ENCODE measurements around the gene NEGR1. TPM values are rescaled to one million over a fixed set of nuclear protein-coding genes. Genes with fewer than 3 reads are reported as not detected.

The NEGR1 gene
- total RNA-seq, 2 donors from 2014 or later, result not detected

GRCh38 chr1:71526824-71527223 lies 755.5 kb downstream of the NEGR1 start:
- ATAC-seq, result no peak
- Mint-ChIP-seq H3K4me1 (ENCODE audit: low read depth in 2 of 2) (no peaks in the 10 kb centered on the region), H3K27ac (no peak overlapping the region), H3K4me3 (no peak overlapping the region), H3K9me3 (no peaks in the 10 kb centered on the region), H3K36me3 (no peaks in the 10 kb centered on the region), H3K27me3 (no peaks in the 10 kb centered on the region)
- no peak for DNase-seq (ENCODE audit: low spot score)

GRCh38 chr1:71522721-71523120 lies 759.6 kb downstream of the NEGR1 start:
- Mint-ChIP-seq H3K4me1 (ENCODE audit: low read depth in 2 of 2) (no peaks in the 10 kb centered on the region), H3K9me3 (no peaks in the 10 kb centered on the region), H3K4me3 (no peak overlapping the region), H3K27me3 (no peaks in the 10 kb centered on the region), H3K27ac (no peak overlapping the region), H3K36me3 (no peaks in the 10 kb centered on the region)
- DNase-seq (ENCODE audit: low spot score) (no peak), ATAC-seq (no peak)

- Mint-ChIP-seq H3K27ac (no peak overlapping the region), H3K27me3 (no peaks in the 10 kb centered on the region), H3K4me1 (ENCODE audit: low read depth in 2 of 2) (no peaks in the 10 kb centered on the region), H3K4me3 (no peak overlapping the region), H3K36me3 (no peaks in the 10 kb centered on the region), H3K9me3 (no peaks in the 10 kb centered on the region)
- no peak for ATAC-seq
- no peak for DNase-seq (ENCODE audit: low spot score)
These were observed 760.6 kb downstream of the NEGR1 start for GRCh38 chr1:71521655-71522264.

GRCh38 chr1:71511505-71511904 lies 770.8 kb downstream of the NEGR1 start:
- no peaks in the 10 kb centered on the region for H3K36me3 Mint-ChIP-seq
- no peaks in the 10 kb centered on the region for H3K27me3 Mint-ChIP-seq
- ATAC-seq (no peak), DNase-seq (ENCODE audit: low spot score) (no peak)
- no peak overlapping the region for H3K27ac Mint-ChIP-seq
- H3K4me3 Mint-ChIP-seq, result no peak overlapping the region
- no peaks in the 10 kb centered on the region for H3K4me1 Mint-ChIP-seq (ENCODE audit: low read depth in 2 of 2)
- H3K9me3 Mint-ChIP-seq, result peaks cover 4% of the 10 kb centered on the region

- H3K4me1 Mint-ChIP-seq (ENCODE audit: low read depth in 2 of 2), result no peaks in the 10 kb centered on the region
- H3K4me3 Mint-ChIP-seq, result no peak overlapping the region
- peaks cover 4% of the 10 kb centered on the region for H3K9me3 Mint-ChIP-seq
- ATAC-seq (no peak), DNase-seq (ENCODE audit: low spot score) (no peak)
- H3K27ac Mint-ChIP-seq, result no peak overlapping the region
- H3K27me3 Mint-ChIP-seq, result no peaks in the 10 kb centered on the region
- H3K36me3 Mint-ChIP-seq, result no peaks in the 10 kb centered on the region
These were observed 771.6 kb downstream of the NEGR1 start for GRCh38 chr1:71510725-71511124.

- ATAC-seq, result no peak
- Mint-ChIP-seq H3K27ac (no peak overlapping the region), H3K27me3 (no peaks in the 10 kb centered on the region), H3K9me3 (peaks cover 8% of the 10 kb centered on the region), H3K4me1 (ENCODE audit: low read depth in 2 of 2) (no peaks in the 10 kb centered on the region), H3K36me3 (no peaks in the 10 kb centered on the region), H3K4me3 (no peak overlapping the region)
- no peak for DNase-seq (ENCODE audit: low spot score)
These were observed 773.2 kb downstream of the NEGR1 start for GRCh38 chr1:71509051-71509595.

- DNase-seq (ENCODE audit: low spot score) (no peak), ATAC-seq (no peak)
- H3K9me3 Mint-ChIP-seq, result peaks cover 10% of the 10 kb centered on the region
- H3K27ac Mint-ChIP-seq, result no peak overlapping the region
- no peak overlapping the region for H3K4me3 Mint-ChIP-seq
- H3K4me1 Mint-ChIP-seq (ENCODE audit: low read depth in 2 of 2), result no peaks in the 10 kb centered on the region
- H3K36me3 Mint-ChIP-seq, result no peaks in the 10 kb centered on the region
- no peaks in the 10 kb centered on the region for H3K27me3 Mint-ChIP-seq
These were observed 780.3 kb downstream of the NEGR1 start for GRCh38 chr1:71502006-71502405.

- Mint-ChIP-seq H3K4me1 (ENCODE audit: low read depth in 2 of 2) (no peaks in the 10 kb centered on the region), H3K36me3 (peaks cover 6% of the 10 kb centered on the region), H3K4me3 (no peak overlapping the region), H3K27me3 (no peaks in the 10 kb centered on the region), H3K9me3 (peaks cover 4% of the 10 kb centered on the region), H3K27ac (no peak overlapping the region)
- ATAC-seq (no peak), DNase-seq (ENCODE audit: low spot score) (no peak)
These were observed 783.8 kb downstream of the NEGR1 start for GRCh38 chr1:71498542-71498941.

- Mint-ChIP-seq H3K9me3 (peaks cover 4% of the 10 kb centered on the region), H3K4me3 (no peak overlapping the region), H3K36me3 (peaks cover 6% of the 10 kb centered on the region), H3K27ac (no peak overlapping the region), H3K4me1 (ENCODE audit: low read depth in 2 of 2) (no peaks in the 10 kb centered on the region), H3K27me3 (no peaks in the 10 kb centered on the region)
- DNase-seq (ENCODE audit: low spot score), result no peak
- ATAC-seq, result no peak
These were observed 788.2 kb downstream of the NEGR1 start for GRCh38 chr1:71494163-71494562.

GRCh38 chr1:71492298-71493041 lies 789.9 kb downstream of the NEGR1 start:
- ATAC-seq (no peak), DNase-seq (ENCODE audit: low spot score) (no peak)
- peaks cover 4% of the 10 kb centered on the region for H3K9me3 Mint-ChIP-seq
- peaks cover 6% of the 10 kb centered on the region for H3K36me3 Mint-ChIP-seq
- H3K4me1 Mint-ChIP-seq (ENCODE audit: low read depth in 2 of 2), result no peaks in the 10 kb centered on the region
- no peak overlapping the region for H3K4me3 Mint-ChIP-seq
- H3K27ac Mint-ChIP-seq, result no peak overlapping the region
- H3K27me3 Mint-ChIP-seq, result no peaks in the 10 kb centered on the region

GRCh38 chr1:71490432-71490831 lies 791.9 kb downstream of the NEGR1 start:
- Mint-ChIP-seq H3K27me3 (no peaks in the 10 kb centered on the region), H3K4me3 (no peak overlapping the region), H3K36me3 (peaks cover 6% of the 10 kb centered on the region), H3K27ac (no peak overlapping the region), H3K9me3 (peaks cover 4% of the 10 kb centered on the region), H3K4me1 (ENCODE audit: low read depth in 2 of 2) (no peaks in the 10 kb centered on the region)
- DNase-seq (ENCODE audit: low spot score), result no peak
- ATAC-seq, result no peak

- DNase-seq (ENCODE audit: low spot score) (no peak), ATAC-seq (no peak)
- H3K9me3 Mint-ChIP-seq, result peaks cover under 1% of the 10 kb centered on the region
- no peak overlapping the region for H3K27ac Mint-ChIP-seq
- no peak overlapping the region for H3K4me3 Mint-ChIP-seq
- no peaks in the 10 kb centered on the region for H3K4me1 Mint-ChIP-seq (ENCODE audit: low read depth in 2 of 2)
- H3K36me3 Mint-ChIP-seq, result peaks cover 2% of the 10 kb centered on the region
- H3K27me3 Mint-ChIP-seq, result no peaks in the 10 kb centered on the region
These were observed 793.6 kb downstream of the NEGR1 start for GRCh38 chr1:71488555-71489252.

- Mint-ChIP-seq H3K27me3 (no peaks in the 10 kb centered on the region), H3K4me1 (ENCODE audit: low read depth in 2 of 2) (no peaks in the 10 kb centered on the region), H3K27ac (no peak overlapping the region), H3K9me3 (peaks cover 3% of the 10 kb centered on the region), H3K4me3 (no peak overlapping the region), H3K36me3 (no peaks in the 10 kb centered on the region)
- ATAC-seq (no peak), DNase-seq (ENCODE audit: low spot score) (no peak)
These were observed 809.0 kb downstream of the NEGR1 start for GRCh38 chr1:71473331-71473730.

GRCh38 chr1:71465093-71465492 lies 817.2 kb downstream of the NEGR1 start:
- ATAC-seq (no peak), DNase-seq (ENCODE audit: low spot score) (no peak)
- no peak overlapping the region for H3K4me3 Mint-ChIP-seq
- H3K36me3 Mint-ChIP-seq, result no peaks in the 10 kb centered on the region
- H3K4me1 Mint-ChIP-seq (ENCODE audit: low read depth in 2 of 2), result no peaks in the 10 kb centered on the region
- H3K27me3 Mint-ChIP-seq, result no peaks in the 10 kb centered on the region
- H3K27ac Mint-ChIP-seq, result no peak overlapping the region
- peaks cover 10% of the 10 kb centered on the region for H3K9me3 Mint-ChIP-seq

All from natural killer cell treated with Interleukin-12 subunit alpha and Interleukin-12 subunit beta and Interleukin-15 and Interleukin-18, amount 100 ng/mL, for 72 hours (primary cell).